NCI-H2107 treated with DMSO at 0.1 percent for 48 hours (cell line): ENCODE data around the gene SH3TC1.

Source experiments
- DNase-seq: peaks from one replicate; lab custom pipeline; 2025; ENCODE audit not compliant: unreplicated experiment; lab: John Stamatoyannopoulos, UW

The SH3TC1 gene

DNA sequence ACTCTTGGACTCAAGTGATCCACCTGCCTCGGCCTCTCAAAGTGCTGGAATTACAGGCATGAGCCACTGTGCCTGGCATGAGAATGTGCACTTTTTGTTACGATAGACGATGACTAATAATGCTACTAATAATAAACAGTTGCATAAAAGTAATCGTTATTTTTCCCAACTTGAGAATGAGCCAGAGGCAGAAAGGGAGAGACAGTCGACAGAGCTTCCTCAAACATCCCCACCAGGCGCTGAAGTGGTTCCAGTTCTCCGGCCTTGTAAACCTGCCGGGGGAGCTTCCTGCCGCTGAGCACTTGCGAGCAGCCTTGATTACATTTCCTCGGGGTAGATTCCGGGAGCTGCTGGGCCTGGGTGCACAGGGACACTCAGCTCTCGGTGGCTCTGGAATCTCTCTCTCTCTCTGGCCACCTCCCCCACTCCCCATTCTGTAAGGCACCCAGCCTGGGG is 61.6 kb downstream of the SH3TC1 start:
- DNase-seq = no peak

DNA sequence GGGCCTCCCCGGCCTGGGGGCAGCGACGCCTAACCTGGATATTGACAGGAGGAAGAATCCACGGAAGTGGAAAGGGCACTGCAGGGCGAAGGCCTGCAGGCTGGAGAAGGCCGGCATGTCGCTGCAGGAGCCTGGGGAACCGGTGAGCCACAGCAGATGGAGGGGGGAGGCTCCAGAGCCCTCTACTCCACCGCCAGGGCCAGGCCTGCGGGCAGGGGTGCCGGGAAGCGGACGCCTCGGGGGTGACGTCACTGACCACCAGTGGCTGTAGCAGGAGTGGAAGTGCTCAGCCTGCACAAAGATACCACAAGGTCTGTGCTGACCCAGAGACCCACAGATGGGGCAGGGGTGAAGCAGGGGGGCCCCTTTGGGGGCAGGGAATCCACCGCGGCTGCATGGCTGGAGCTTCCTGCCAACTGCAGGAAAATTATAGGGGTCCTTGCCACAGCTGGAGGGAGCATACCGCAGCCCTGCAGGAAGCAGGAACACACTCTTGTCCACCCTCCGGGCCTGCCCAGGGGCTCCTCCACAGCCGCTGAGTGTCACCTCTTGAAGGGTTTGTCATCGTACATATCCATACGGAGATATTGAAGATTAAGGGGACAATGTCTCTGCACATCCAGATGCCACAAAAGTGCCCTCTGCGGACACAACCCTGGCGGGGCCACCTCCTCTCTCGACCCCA is 62.9 kb downstream of the SH3TC1 start:
- no peak for DNase-seq

GRCh38 chr4:8262637-8263322 is 63.7 kb downstream of the SH3TC1 start:
- no peak for DNase-seq

DNA sequence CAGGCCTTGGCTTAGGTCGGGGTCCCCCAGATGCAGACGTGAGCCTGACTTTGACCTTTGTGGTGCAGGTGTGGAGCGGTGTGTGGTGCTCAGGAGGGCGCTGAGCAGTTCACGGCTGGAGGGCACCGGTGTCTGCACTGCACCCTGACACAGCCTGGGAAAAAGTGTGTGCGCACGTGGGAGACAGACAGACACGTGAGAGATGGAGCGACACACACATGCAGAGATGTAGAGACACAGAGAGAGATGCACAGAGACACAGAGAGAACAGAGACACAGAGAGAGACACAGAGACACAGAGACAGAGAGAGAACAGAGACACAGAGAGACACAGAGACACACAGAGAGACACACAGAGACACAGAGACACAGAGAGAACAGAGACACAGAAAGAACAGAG is 64.3 kb downstream of the SH3TC1 start:
- DNase-seq = no peak

DNA sequence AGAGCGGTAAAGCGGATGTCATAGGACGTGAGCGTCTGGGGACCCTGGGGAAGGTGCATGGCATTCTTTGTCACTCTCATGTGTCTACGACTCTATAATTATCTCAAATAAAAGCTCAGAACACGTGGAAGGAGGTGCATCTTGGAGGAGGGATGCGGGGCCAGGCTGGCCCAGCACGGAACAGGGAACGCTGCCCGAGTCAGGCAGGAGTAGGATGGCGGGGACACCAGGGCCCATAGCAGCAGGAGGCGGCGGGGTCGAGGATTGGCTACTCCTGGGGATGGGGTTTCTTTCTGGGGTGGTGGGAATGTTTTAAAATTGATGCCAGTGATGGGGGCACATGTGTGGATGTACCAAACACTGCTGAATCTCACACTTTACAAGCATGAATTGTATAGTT is 65.0 kb downstream of the SH3TC1 start:
- DNase-seq = no peak

- DNase-seq = no peak
These were observed 66.3 kb downstream of the SH3TC1 start for GRCh38 chr4:8265171-8265929.

DNA sequence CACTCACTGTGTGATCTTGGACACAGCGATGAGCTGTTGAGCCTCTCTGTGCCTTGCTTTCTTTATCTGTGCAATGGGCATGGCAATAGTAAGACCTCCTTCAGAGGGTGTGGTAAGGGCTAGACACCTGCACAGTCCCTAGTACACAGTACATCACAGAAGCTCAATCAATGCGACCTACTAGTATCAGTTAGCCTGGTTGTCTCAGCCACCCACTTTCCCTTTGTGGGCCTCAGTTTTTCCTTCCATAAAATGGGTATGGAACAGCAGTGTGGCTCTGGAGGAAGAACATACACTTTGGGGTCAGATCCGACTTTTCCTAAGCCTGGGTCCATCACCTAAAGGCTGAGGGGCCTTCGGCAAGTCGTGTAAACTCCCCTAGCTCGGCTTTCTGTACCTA is 67.0 kb downstream of the SH3TC1 start:
- no peak for DNase-seq

- no peak for DNase-seq
These were observed 67.4 kb downstream of the SH3TC1 start for GRCh38 chr4:8266508-8266907.

DNA sequence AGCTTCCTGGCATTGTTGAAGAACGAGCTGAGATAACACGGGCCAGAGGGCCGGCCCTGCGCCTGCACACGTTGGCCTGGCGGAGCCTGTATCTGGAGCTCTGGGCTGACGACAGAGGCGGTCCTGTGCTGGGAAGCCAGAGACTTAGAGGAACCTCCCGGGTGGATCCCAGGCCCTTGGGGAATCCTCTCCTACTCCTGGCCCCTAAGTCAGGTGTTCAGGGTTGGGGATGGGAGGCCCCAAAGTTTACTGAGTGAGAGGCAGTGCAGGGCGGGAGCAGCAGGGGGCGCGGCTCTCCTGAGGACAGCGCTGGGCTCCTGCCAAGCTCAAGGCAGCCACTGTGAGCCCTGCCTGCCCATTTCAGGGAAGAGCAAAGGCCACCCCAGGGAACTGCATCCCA is 68.0 kb downstream of the SH3TC1 start:
- DNase-seq = no peak

- no peak for DNase-seq
These were observed 69.1 kb downstream of the SH3TC1 start for GRCh38 chr4:8268211-8268610.

- no peak for DNase-seq
These were observed 69.9 kb downstream of the SH3TC1 start for GRCh38 chr4:8268901-8269534.

- no peak for DNase-seq
These were observed 70.7 kb downstream of the SH3TC1 start, which contains the start of gene HTRA3 for GRCh38 chr4:8269535-8270417. TSS of gene HTRA3 (plus strand) at chr4:8269754. CDS start at chr4:8269969, 215 bp downstream.

GRCh38 chr4:8270418-8270771 is 71.3 kb downstream of the SH3TC1 start:
- DNase-seq = no peak

- DNase-seq = no peak
These were observed 72.1 kb downstream of the SH3TC1 start for GRCh38 chr4:8270912-8271815.

DNA sequence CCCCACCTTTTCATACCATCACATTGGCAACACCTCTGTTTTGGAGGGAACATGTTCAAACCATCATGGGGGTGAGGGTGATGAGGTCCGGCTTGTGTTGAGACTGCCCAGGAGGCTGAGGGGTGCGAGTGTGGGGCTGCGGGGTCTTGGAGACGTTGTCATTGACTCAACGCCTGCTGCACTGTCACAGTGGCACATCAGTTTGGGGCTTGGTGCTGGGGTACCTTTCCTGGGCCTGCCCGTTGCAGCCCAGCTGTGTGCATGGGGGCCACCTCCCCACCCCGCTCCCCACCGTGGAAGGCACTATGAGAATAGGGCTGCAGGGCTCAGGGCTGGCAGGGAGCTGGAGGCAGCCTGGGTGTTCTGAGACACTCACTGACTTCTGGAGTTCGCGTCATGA is 72.7 kb downstream of the SH3TC1 start:
- DNase-seq = no peak

DNA sequence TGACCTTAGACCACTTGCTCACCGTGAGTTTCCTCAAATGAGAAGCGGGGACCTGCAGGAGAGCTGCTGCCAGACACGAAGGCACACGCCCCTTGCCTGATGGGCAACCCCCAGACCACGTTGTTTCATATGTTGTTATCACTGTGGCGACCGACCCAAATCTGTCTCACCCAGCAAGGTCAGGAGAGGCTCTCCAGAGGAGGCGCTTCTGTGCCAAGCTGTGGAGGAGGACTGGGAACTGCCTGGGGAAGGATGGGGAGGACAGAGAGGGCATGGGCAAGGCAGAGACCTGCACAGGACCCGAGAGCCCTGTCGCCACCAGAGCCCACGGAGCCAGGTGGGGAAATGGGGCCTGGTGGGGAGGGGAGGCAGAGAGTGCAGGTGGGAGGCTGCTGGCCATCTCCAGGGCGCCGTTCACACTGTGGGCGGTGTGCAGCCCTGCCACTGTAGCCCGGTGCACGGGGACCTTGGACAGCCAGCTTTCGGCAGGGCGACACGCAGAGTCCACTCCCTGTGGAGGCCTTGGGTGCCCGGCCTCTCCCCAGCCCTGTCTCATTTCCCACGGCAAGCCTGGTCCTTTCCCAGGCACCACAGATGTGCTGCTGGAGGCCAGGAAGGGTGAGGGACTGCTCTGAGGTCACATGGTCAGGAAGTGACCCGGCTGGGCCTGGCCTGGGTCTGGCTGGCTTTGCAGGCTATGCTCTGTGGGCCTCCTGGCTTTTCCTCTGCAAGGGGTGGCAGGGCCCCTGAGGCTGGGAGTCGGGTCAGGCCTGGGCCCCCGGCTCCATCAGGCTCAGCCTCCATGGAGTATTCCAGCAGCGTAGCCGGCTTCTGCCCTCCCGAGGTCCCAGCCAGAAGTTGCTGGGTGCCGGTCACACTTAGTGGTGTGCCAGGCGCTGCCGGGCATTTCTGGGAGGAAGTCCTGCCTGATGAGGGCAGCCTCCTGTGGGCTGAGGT is 73.7 kb downstream of the SH3TC1 start:
- DNase-seq = no peak

DNA sequence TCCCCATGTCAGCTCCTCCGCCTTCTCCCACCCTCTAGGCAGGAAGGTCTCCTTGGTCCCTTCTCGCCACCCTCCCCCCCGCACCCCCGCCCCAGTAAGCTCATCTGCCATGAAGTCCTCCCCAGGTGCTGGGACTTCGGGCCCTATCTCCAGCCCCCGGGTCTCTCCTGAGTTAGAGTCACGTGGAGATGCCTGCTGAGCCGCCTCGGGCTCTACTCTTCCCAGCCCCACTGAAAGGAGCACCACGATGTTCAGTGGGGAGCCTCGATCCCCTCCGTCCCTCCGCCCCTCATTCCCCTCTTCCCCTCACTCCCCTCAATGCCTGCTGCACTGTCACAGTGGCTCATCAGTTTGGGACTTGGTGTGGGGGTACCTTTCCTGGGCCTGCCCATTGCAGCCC is 74.4 kb downstream of the SH3TC1 start:
- DNase-seq = no peak

DNA sequence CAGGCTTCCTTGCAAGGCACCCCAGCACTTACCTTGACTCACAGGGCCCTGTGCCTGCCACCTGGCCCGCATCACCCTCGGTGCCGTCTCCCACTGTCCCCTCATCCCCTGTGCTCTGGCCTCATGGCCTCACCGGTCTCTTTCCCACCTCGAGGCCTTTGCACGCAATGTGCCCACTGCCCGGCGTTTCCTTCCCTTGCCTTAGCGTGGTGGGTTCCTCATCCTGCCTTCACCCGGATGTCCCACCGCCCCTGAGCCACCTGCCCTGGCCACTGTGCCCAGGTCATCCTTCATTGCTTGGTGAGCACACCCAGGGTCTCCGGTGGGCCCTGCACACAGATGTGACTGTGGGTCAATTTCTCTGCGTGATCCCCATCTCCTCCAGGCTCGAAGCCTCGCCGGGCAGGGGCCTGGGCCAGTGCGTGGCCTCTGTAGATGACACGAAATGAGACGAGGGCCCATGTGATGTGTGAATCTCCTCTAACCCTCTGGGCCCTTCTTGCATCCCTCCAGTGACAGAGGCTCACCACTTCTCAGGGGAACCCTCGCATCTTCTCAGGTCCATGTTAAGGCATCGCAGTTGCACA is 75.1 kb downstream of the SH3TC1 start:
- DNase-seq = no peak
